ENCODE results near the gene CDCP2.

Gene CDCP2

GRCh38 chr1:54091666-54092065 lies 61.1 kb downstream of the CDCP2 start:
- TF ChIP-seq ESRRG (CRISPR knock-in tag; IDR thresholded peaks at IDR 0.05) = no peak
- no peak for TF ChIP-seq ZFP30 (CRISPR knock-in tag; IDR thresholded peaks at IDR 0.05)
- TF ChIP-seq, protein P1, sequence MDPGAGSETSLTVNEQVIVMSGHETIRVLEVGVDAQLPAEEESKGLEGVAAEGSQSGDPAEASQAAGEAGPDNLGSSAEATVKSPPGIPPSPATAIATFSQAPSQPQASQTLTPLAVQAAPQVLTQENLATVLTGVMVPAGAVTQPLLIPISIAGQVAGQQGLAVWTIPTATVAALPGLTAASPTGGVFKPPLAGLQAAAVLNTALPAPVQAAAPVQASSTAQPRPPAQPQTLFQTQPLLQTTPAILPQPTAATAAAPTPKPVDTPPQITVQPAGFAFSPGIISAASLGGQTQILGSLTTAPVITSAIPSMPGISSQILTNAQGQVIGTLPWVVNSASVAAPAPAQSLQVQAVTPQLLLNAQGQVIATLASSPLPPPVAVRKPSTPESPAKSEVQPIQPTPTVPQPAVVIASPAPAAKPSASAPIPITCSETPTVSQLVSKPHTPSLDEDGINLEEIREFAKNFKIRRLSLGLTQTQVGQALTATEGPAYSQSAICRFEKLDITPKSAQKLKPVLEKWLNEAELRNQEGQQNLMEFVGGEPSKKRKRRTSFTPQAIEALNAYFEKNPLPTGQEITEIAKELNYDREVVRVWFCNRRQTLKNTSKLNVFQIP (CRISPR knock-in tag; IDR thresholded peaks at IDR 0.05; ENCODE audit: borderline replicate concordance, low read depth) = no peak
- TF ChIP-seq ZNF565 (CRISPR knock-in tag; conservative IDR thresholded peaks at IDR 0.05; ENCODE audit: low read depth) = no peak
- no peak for TF ChIP-seq ZFP3 (CRISPR knock-in tag; IDR thresholded peaks at IDR 0.05)
- TF ChIP-seq, protein P2, sequence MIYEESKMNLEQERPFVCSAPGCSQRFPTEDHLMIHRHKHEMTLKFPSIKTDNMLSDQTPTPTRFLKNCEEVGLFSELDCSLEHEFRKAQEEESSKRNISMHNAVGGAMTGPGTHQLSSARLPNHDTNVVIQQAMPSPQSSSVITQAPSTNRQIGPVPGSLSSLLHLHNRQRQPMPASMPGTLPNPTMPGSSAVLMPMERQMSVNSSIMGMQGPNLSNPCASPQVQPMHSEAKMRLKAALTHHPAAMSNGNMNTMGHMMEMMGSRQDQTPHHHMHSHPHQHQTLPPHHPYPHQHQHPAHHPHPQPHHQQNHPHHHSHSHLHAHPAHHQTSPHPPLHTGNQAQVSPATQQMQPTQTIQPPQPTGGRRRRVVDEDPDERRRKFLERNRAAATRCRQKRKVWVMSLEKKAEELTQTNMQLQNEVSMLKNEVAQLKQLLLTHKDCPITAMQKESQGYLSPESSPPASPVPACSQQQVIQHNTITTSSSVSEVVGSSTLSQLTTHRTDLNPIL (CRISPR knock-in tag; IDR thresholded peaks at IDR 0.05; ENCODE audit: low read depth) = no peak
- no peak for TF ChIP-seq ZNF70 (CRISPR knock-in tag; IDR thresholded peaks at IDR 0.05)
- TF ChIP-seq, protein P3, sequence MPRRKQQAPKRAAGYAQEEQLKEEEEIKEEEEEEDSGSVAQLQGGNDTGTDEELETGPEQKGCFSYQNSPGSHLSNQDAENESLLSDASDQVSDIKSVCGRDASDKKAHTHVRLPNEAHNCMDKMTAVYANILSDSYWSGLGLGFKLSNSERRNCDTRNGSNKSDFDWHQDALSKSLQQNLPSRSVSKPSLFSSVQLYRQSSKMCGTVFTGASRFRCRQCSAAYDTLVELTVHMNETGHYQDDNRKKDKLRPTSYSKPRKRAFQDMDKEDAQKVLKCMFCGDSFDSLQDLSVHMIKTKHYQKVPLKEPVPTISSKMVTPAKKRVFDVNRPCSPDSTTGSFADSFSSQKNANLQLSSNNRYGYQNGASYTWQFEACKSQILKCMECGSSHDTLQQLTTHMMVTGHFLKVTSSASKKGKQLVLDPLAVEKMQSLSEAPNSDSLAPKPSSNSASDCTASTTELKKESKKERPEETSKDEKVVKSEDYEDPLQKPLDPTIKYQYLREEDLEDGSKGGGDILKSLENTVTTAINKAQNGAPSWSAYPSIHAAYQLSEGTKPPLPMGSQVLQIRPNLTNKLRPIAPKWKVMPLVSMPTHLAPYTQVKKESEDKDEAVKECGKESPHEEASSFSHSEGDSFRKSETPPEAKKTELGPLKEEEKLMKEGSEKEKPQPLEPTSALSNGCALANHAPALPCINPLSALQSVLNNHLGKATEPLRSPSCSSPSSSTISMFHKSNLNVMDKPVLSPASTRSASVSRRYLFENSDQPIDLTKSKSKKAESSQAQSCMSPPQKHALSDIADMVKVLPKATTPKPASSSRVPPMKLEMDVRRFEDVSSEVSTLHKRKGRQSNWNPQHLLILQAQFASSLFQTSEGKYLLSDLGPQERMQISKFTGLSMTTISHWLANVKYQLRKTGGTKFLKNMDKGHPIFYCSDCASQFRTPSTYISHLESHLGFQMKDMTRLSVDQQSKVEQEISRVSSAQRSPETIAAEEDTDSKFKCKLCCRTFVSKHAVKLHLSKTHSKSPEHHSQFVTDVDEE (CRISPR knock-in tag; IDR thresholded peaks at IDR 0.05) = no peak
- no peak for TF ChIP-seq ZC3H10 (CRISPR knock-in tag; IDR thresholded peaks at IDR 0.05)
- no peak for TF ChIP-seq PPARA (CRISPR knock-in tag; IDR thresholded peaks at IDR 0.05; ENCODE audit: borderline replicate concordance)
- no peak for TF ChIP-seq GLIS3 (CRISPR knock-in tag; IDR thresholded peaks at IDR 0.05)
- TF ChIP-seq SNAI2 (CRISPR knock-in tag; IDR thresholded peaks at IDR 0.05) = no peak
- TF ChIP-seq RARB (CRISPR knock-in tag; IDR thresholded peaks at IDR 0.05) = no peak
- ATAC-seq = no peak

GRCh38 chr1:54088385-54088784 lies 64.4 kb downstream of the CDCP2 start:
- TF ChIP-seq TCF4 (CRISPR knock-in tag; IDR thresholded peaks at IDR 0.05; ENCODE audit: borderline replicate concordance) (no peak), ISL1 (CRISPR knock-in tag; IDR thresholded peaks at IDR 0.05) (no peak), BACH2 (CRISPR knock-in tag; IDR thresholded peaks at IDR 0.05; ENCODE audit: borderline replicate concordance) (no peak), ARNTL (CRISPR knock-in tag; IDR thresholded peaks at IDR 0.05; ENCODE audit: borderline replicate concordance, low read depth) (no peak), ZFP30 (CRISPR knock-in tag; IDR thresholded peaks at IDR 0.05) (no peak), PPARA (CRISPR knock-in tag; IDR thresholded peaks at IDR 0.05; ENCODE audit: borderline replicate concordance) (no peak), ZC3H10 (CRISPR knock-in tag; IDR thresholded peaks at IDR 0.05) (no peak), TOX (CRISPR knock-in tag; IDR thresholded peaks at IDR 0.05; ENCODE audit: borderline replicate concordance) (no peak), ESRRG (CRISPR knock-in tag; IDR thresholded peaks at IDR 0.05) (no peak), RARB (CRISPR knock-in tag; IDR thresholded peaks at IDR 0.05) (no peak), ZFP3 (CRISPR knock-in tag; IDR thresholded peaks at IDR 0.05) (no peak), ZNF70 (CRISPR knock-in tag; IDR thresholded peaks at IDR 0.05) (no peak)
- TF ChIP-seq, protein P2 (CRISPR knock-in tag; IDR thresholded peaks at IDR 0.05; ENCODE audit: low read depth) = no peak
- TF ChIP-seq, protein P4, sequence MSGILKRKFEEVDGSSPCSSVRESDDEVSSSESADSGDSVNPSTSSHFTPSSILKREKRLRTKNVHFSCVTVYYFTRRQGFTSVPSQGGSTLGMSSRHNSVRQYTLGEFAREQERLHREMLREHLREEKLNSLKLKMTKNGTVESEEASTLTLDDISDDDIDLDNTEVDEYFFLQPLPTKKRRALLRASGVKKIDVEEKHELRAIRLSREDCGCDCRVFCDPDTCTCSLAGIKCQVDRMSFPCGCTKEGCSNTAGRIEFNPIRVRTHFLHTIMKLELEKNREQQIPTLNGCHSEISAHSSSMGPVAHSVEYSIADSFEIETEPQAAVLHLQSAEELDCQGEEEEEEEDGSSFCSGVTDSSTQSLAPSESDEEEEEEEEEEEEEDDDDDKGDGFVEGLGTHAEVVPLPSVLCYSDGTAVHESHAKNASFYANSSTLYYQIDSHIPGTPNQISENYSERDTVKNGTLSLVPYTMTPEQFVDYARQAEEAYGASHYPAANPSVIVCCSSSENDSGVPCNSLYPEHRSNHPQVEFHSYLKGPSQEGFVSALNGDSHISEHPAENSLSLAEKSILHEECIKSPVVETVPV (CRISPR knock-in tag; IDR thresholded peaks at IDR 0.05) = no peak
- TF ChIP-seq, protein P5, sequence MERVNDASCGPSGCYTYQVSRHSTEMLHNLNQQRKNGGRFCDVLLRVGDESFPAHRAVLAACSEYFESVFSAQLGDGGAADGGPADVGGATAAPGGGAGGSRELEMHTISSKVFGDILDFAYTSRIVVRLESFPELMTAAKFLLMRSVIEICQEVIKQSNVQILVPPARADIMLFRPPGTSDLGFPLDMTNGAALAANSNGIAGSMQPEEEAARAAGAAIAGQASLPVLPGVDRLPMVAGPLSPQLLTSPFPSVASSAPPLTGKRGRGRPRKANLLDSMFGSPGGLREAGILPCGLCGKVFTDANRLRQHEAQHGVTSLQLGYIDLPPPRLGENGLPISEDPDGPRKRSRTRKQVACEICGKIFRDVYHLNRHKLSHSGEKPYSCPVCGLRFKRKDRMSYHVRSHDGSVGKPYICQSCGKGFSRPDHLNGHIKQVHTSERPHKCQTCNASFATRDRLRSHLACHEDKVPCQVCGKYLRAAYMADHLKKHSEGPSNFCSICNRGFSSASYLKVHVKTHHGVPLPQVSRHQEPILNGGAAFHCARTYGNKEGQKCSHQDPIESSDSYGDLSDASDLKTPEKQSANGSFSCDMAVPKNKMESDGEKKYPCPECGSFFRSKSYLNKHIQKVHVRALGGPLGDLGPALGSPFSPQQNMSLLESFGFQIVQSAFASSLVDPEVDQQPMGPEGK (CRISPR knock-in tag; IDR thresholded peaks at IDR 0.05; ENCODE audit: borderline replicate concordance) = no peak
- ATAC-seq = no peak

Measured in SK-N-SH treated with all-trans-retinoic acid at 6 μM for 48 hours (cell line).